Stimulated activated CD4-positive, alpha-beta T cell treated with anti-CD3 and anti-CD28 coated beads, Interleukin-1b, Interleukin-23, amount 100 ng/mL, for 4 hours (primary cell): ENCODE data around the gene ARHGAP40.

Source experiments
- DNase-seq, 2 donors: peaks; one replicate each; pipeline ENCODE4 v3.0.0-alpha.2; 2020; ENCODE audit warnings: low read depth in 2 of 2

ARHGAP40 gene

DNA sequence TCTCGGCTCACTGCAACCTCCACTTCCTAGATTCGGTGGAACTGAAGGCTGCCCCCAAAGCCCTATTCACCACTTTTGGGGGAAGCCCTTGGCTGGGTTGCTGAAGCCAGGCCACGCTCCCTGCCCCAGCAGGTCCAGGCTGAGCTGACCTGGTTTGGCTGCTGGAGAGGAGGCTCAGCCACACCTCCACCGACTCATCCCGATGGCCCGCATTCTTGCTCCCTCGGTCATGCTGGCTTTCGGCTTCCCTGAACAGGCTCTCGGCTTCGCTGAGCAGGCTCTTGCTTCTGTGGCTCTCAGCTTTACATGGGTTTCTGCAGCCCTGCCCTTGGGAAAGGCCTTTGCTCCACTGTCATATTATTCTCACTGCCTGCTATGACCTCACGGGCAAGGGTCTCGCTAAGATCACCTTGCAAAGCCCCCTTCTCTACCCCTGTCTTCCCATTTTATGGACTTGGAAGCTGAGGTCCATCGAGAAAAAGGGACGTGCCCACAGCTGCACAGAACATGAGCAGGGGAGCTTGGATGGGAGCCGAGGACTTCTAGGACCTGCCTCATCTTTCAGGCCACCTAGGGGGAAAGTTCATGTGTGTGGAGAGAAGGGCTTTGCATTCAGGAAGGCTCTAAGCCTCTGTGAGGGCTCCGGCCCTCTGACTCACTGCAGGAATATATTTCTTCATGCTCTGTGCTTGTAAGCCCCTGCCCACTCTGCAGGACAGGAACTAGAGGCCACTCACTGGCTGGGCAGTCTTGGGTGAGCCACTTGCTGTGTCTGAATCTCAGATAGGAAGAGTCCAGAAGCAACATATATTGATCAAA is 15.6 kb downstream of the ARHGAP40 start:
- no peak for DNase-seq

- no peak for DNase-seq
Observed at GRCh38 chr20:38617830-38618196, 16.2 kb downstream of the ARHGAP40 start.

DNA sequence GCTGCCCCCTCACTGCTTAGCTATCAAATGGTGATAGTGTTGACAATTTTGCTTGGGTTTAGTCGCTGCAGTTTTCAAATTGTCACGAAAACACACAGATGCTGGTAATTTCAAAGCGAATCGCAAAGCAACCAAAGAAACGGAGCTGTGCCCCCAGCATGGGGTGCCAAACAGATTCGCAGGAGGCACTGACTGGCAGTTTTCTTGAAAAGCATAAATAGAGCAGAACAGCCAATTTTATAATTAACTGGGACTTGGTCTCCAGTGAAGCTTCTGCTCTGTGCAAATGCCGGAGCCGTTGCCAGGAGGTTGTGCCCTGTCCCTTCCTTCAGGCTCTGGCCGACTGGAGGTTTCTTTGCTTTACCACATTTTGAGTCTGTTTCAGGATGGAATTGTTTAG is 18.8 kb downstream of the ARHGAP40 start:
- no peak for DNase-seq

GRCh38 chr20:38623061-38623460 is 21.5 kb downstream of the ARHGAP40 start:
- DNase-seq = no peak

DNA sequence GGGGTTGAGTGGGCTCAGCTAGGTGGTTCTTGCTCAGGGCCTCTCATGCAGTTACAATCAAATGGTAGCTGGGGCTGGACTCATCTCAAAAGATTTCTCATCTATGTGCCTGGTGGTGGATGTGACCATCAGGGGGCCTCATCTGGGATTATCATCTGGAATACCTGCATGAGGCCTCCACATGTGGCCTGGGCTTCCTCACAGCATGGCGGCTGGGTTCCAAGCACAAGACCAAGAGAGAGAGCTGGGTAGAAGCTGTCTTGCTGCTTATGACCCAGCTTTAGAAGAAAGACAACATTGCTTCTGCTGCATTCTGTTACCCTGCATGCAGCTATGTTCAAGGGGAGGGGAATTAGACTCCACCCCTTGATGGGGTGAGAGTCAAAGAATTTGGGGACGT is 22.5 kb downstream of the ARHGAP40 start:
- DNase-seq = no peak

DNA sequence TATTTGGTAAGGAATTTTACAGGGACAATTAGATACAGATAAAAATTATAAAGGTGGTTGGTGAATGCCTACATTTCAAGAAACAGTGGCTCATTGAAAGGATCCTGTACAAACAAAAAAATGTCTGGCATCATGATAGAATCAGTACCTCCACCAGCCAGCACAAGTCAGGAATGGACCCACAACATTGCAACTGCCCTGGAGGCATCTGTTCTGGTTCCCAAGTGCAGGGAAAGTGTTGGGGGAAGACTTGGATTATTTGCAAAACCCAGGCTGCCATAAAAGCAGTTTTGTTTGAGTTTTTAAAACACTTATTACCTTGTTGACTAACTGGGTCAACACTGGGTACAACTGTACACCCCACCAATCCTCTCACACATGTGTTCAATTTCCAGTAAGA is 24.3 kb downstream of the ARHGAP40 start:
- no peak for DNase-seq

DNA sequence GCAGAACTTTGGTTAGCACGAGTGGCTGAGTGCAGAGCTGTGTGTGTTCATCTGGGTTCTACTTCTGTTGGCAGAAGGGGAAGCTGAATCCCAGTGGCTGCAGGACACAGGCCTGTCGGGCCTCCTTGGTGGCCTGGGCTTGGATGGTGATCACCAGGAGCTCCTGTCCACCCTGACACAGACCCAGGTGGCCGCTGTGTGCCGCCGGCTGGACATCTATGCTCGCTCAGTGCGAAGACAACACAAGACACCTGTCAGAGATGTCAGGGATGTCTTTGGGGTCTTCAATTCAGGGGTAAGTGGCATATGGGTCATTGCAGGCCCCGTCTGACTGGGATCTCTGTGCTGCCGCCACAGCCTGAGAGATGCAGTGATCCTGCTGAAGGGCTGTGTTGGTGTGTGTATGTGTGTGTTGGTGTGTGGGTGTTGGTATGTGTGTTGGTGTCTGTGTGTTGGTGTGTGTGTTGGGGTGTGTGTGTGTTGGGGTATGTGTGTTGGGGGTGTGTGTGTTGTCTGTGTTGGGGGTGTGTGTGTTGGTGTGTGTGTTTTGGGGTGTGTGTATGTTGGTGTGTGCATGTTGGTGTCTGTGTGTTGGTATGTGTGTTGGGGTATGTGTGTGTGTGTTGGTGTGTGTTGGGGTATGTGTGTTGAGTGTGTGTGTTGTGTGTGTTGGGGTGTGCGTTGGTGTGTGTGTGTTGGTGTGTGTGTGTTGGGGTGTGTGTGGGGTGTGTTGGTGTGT is 25.5 kb downstream of the ARHGAP40 start:
- DNase-seq = no peak

- no peak for DNase-seq
Observed at GRCh38 chr20:38628580-38629470, 27.2 kb downstream of the ARHGAP40 start.

GRCh38 chr20:38629979-38630378 is 28.4 kb downstream of the ARHGAP40 start:
- no peak for DNase-seq

- DNase-seq = no peak
Observed at GRCh38 chr20:38630727-38631126, 29.1 kb downstream of the ARHGAP40 start.

GRCh38 chr20:38631155-38632022 is 29.8 kb downstream of the ARHGAP40 start:
- DNase-seq = no peak

GRCh38 chr20:38633577-38634093 is 32.0 kb downstream of the ARHGAP40 start:
- DNase-seq = peak; percentile 34 to 49

- DNase-seq = no peak
Observed at GRCh38 chr20:38635721-38636288, 34.2 kb downstream of the ARHGAP40 start.

DNA sequence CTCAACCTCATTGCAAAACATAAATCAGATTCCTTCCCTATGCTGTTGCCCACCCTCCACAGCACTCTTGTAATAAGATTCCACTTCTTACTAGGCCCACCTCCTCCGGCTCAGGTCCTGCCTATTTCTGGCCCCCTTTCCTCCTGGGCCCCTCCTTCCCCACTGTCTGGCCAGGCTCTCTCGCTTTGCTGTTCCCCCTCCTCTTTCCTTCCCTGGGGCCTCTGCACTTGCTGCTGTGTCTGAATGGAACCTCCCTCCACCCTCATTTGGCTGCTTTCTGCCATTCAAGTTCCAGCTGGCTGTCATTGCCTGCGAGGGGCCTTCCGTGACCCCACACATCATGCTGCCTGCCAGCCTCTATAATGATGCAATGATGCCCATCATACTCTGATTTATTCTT is 38.9 kb downstream of the ARHGAP40 start:
- DNase-seq = no peak

- DNase-seq = no peak
Observed at GRCh38 chr20:38642498-38642897, 40.9 kb downstream of the ARHGAP40 start.

GRCh38 chr20:38644588-38645260 is 43.1 kb downstream of the ARHGAP40 start:
- no peak for DNase-seq

- no peak for DNase-seq
Observed at GRCh38 chr20:38645351-38645750, 43.7 kb downstream of the ARHGAP40 start.

DNA sequence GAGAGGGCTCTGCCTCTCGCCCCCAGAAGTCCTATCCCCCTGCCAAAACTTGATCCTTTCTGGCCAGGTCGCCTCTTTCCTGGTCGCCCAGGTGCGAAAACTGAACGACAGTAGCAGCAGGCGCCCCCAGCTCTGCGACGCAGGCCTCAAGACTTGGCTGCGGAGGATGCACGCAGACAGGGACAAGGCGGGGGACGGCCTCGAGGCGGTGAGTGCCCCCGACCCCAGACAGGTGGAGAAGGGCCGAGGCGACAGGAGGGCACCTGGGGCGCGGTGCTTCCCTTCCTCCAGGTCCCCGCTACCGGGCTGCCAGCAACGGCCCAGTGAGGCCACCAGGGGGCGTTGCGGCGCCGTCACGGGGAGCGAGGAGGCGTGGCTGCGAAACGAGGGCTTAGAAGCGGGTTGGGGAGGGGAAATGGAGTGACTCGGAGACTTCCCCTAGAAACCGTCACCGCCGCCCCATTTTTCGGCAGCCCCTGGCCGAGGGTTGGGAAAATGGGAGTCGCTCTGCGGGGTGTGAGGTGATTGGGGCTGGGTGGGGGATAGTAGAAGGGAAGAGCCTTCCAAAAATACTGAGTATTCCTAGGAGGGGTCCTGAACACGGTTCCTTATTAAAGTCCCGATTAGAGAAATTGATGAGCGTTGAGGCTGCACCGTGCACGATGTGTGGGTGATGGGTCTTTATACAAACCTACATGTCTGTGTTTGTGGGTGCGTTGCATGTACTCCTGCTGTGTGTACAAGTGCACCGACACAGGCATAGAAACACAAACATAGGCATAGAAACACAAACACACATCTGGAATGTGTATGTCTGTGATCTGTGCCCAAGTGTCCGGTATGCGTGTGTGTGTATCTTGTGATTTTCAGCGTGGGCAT is 44.6 kb downstream of the ARHGAP40 start:
- peak; percentile 88 to 93 for DNase-seq

DNA sequence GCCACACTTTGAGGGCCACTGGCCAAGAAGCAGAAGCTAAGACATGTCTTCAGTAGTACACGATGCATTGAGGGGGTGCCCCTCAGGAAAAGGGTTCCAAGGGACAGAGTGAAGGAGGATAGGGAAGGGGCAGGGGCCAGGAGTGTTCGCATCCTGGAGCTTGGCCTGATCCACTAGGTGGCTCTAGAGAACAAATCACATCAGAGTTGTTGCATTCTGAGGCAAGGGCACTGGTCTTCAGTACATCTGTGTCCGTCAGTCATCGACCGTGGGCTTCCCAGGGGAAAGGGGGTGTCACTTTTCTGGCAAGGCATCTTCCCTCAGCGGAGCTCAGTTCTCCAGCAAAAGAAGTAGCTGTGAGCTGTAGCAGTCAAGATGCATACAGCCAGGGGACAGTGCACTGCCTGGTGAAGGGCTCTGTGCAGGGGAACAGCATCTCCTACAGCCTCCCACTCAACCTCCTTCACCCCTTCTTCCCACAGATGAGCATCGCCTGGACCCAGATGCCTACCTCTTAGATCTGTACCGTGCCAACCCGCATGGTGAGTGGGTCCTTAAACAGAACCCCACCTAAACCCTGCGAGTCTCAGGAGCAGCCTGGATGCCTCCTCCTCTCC is 47.8 kb downstream of the ARHGAP40 start:
- DNase-seq = no peak
